Breast epithelium (tissue), 3 donors: ENCODE data around the gene NANOGP8.

Experiments used
- POLR2A ChIP-seq: fragments of 450-650 bp; IDR thresholded peaks from one replicate; pipeline ENCODE4 v1.6.1; 2016; ENCODE audit warnings: antibody characterized with exemption, mild to moderate bottlenecking, moderate library complexity
- POLR2AphosphoS5 ChIP-seq, 3 donors: sonication (generic); formaldehyde crosslinking; IDR thresholded peaks; one replicate each; pipeline ENCODE4 v1.6.1; 2017; ENCODE audit warnings: antibody characterized with exemption in 3 of 3
- TF ChIP-seq, protein P1 (sequence below), 3 donors: fragments of 450-650 bp; IDR thresholded peaks; one replicate each; pipeline ENCODE4 v1.5.1; 2016 to 2017; ENCODE audit warnings: antibody characterized with exemption in 3 of 3, mild to moderate bottlenecking in 3 of 3, moderate library complexity in 3 of 3

DNA sequence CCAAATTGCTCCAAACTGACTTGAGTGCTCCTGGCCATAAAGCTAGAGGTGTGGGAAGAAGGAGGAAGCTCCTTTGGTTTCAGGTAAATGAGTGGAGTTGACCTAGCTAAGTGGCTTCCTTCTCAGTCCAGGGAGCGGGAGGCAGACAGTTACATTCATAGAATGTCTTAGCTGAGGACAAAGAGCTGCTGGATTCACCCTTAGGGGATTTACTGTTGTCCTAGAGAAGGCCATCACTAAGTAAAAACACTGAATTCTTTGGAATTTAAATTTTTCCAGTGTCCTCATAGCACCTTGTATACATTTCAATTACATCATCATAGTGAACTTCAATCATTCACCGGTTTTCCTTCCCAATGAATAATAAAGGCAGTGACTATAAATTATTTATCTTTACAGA, 27.3 kb upstream of the NANOGP8 start:
- TF ChIP-seq POLR2AphosphoS5 (IDR thresholded peaks at IDR 0.05) = no peak
- TF ChIP-seq, protein P1, sequence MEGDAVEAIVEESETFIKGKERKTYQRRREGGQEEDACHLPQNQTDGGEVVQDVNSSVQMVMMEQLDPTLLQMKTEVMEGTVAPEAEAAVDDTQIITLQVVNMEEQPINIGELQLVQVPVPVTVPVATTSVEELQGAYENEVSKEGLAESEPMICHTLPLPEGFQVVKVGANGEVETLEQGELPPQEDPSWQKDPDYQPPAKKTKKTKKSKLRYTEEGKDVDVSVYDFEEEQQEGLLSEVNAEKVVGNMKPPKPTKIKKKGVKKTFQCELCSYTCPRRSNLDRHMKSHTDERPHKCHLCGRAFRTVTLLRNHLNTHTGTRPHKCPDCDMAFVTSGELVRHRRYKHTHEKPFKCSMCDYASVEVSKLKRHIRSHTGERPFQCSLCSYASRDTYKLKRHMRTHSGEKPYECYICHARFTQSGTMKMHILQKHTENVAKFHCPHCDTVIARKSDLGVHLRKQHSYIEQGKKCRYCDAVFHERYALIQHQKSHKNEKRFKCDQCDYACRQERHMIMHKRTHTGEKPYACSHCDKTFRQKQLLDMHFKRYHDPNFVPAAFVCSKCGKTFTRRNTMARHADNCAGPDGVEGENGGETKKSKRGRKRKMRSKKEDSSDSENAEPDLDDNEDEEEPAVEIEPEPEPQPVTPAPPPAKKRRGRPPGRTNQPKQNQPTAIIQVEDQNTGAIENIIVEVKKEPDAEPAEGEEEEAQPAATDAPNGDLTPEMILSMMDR (IDR thresholded peaks at IDR 0.05) = no peak
- TF ChIP-seq POLR2A = no peak
